Adipose tissue (tissue), 3 donors: ENCODE data around the gene HDDC2. TPM values are rescaled to one million over a fixed set of nuclear protein-coding genes. Genes with fewer than 3 reads are reported as not detected.

Source experiments
- H3K27ac ChIP-seq: one replicate; pipeline ENCODE4 v1.5.1; 2013; ENCODE audit warnings: low read depth, low read length
- WGBS, 3 donors: extraction: QIAGEN DNeasy Blood & Tissue Kit; methylation state at CpG; one replicate each; pipeline ENCODE4 v1.1.7; 2013; 5-methylcytosine and 5-hydroxymethylcytosine counted together
- polyA plus RNA-seq, 3 donors: library from polyadenylated mRNA; stranded (reverse); fragments of 200-250 nt; gene quantifications; one replicate each; pipeline ENCODE4 v1.2.3, GENCODE V29; 2013
- donor health status: healthy with polysubstance abuse.
- donor health status: Bipolar disorder and iron deficiency.
- donor health status: healthy.

HDDC2 gene
- polyA plus RNA-seq, 3 donors = 35.5 to 106 (median 79.6) TPM

- no peak overlapping the region for H3K27ac ChIP-seq
- 87 to 100% (median 91%) methylated on average over 1 of the region's 1 CpG for WGBS, 3 donors
Observed at GRCh38 chr6:125252891-125253290, 48.9 kb downstream of the HDDC2 start.

- 64 to 67% (median 64%) methylated on average over 6 of the region's 6 CpGs for WGBS, 3 donors
- no peak overlapping the region for H3K27ac ChIP-seq
Observed at GRCh38 chr6:125251516-125252220, 50.1 kb downstream of the HDDC2 start.

GRCh38 chr6:125250511-125250910 lies 51.3 kb downstream of the HDDC2 start:
- 47 to 92% (median 78%) methylated on average over 1 of the region's 1 CpG for WGBS, 3 donors

GRCh38 chr6:125248136-125248535 lies 53.6 kb downstream of the HDDC2 start:
- WGBS, 3 donors = 85 to 92% (median 86%) methylated on average over 7 of the region's 7 CpGs
- H3K27ac ChIP-seq = no peak overlapping the region

More at GRCh38 chr6:125250511-125250910, 51.3 kb downstream of the HDDC2 start:
- no peak overlapping the region for H3K27ac ChIP-seq

- H3K27ac ChIP-seq = no peak overlapping the region
Observed at GRCh38 chr6:125246566-125246965, 55.2 kb downstream of the HDDC2 start.

- 90 to 95% (median 90%) methylated on average over 7 of the region's 7 CpGs for WGBS, 3 donors
- H3K27ac ChIP-seq = no peak overlapping the region
Observed at GRCh38 chr6:125245523-125246264, 56.1 kb downstream of the HDDC2 start.

- 92 to 98% (median 95%) methylated on average over 4 of the region's 4 CpGs for WGBS, 3 donors
- no peak overlapping the region for H3K27ac ChIP-seq
Observed at GRCh38 chr6:125245109-125245508, 56.7 kb downstream of the HDDC2 start.

GRCh38 chr6:125237764-125238163 lies 64.0 kb downstream of the HDDC2 start:
- no peak overlapping the region for H3K27ac ChIP-seq
- 92 to 94% (median 92%) methylated on average over 4 of the region's 4 CpGs for WGBS, 3 donors

- H3K27ac ChIP-seq = no peak overlapping the region
- 77 to 80% (median 79%) methylated on average over 5 of the region's 5 CpGs for WGBS, 3 donors
Observed at GRCh38 chr6:125236536-125237327, 65.0 kb downstream of the HDDC2 start.

GRCh38 chr6:125233202-125233601 lies 68.6 kb downstream of the HDDC2 start:
- H3K27ac ChIP-seq = no peak overlapping the region

GRCh38 chr6:125232466-125232865 lies 69.3 kb downstream of the HDDC2 start:
- 64 to 88% (median 83%) methylated on average over 1 of the region's 1 CpG for WGBS, 3 donors
- no peak overlapping the region for H3K27ac ChIP-seq

More at GRCh38 chr6:125233202-125233601, 68.6 kb downstream of the HDDC2 start:
- 64 to 82% (median 72%) methylated on average over 3 of the region's 3 CpGs for WGBS, 3 donors

- WGBS, 3 donors = 78 to 90% (median 90%) methylated on average over 7 of the region's 7 CpGs
- no peak overlapping the region for H3K27ac ChIP-seq
Observed at GRCh38 chr6:125231574-125232343, 70.0 kb downstream of the HDDC2 start.

- no peak overlapping the region for H3K27ac ChIP-seq
- WGBS, 3 donors = 74 to 87% (median 86%) methylated on average over 1 of the region's 1 CpG
Observed at GRCh38 chr6:125231133-125231532, 70.6 kb downstream of the HDDC2 start.

GRCh38 chr6:125230674-125231073 lies 71.1 kb downstream of the HDDC2 start:
- H3K27ac ChIP-seq = no peak overlapping the region
- WGBS, 3 donors = 76 to 85% (median 81%) methylated on average over 3 of the region's 3 CpGs

- H3K27ac ChIP-seq = no peak overlapping the region
Observed at GRCh38 chr6:125228981-125229479, 72.7 kb downstream of the HDDC2 start.

GRCh38 chr6:125227244-125227643 lies 74.5 kb downstream of the HDDC2 start:
- 96 to 98% (median 97%) methylated on average over 6 of the region's 6 CpGs for WGBS, 3 donors
- H3K27ac ChIP-seq = no peak overlapping the region

More at GRCh38 chr6:125228981-125229479, 72.7 kb downstream of the HDDC2 start:
- 54 to 73% (median 64%) methylated on average over 6 of the region's 6 CpGs for WGBS, 3 donors
